ENCODE data around the gene IMMP1L.

DNA sequence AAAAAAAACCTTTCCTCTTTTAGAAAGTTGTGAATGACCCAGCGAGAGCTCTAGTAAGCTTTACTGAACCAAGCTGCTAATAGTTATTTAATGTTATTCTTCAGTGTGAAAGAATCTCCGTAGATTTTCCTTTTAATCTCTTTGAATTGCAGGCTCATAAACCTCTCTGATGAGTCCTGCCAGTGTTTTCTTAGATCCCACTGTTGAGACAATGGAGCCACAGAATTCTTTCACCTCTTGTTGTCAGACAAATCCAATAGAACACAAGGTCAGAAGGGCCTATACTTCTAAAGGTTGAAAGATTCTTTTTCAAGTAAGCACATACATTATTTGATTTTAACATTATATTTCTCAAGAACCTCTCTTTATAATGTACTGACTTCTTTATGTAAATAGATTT lies 87.6 kb downstream of the IMMP1L start:
- TF ChIP-seq CTCF (conservative IDR thresholded peaks at IDR 0.05 in 1 of 2, IDR thresholded peaks at IDR 0.05 in 1 of 2; ENCODE audit: extremely low read depth in 1 of 2, insufficient read depth in 1 of 2, low read depth in 1 of 2, low read length in 2 of 2) (no peak), EZH2 (IDR thresholded peaks at IDR 0.05; ENCODE audit: borderline replicate concordance, low read length) (no peak)
